Sigmoid colon (tissue), 7 donors: ENCODE data around the gene CARM1. TPM values are rescaled to one million over a fixed set of nuclear protein-coding genes. Genes with fewer than 3 reads are reported as not detected.

Experiments
- DNase-seq: peaks from one replicate; pipeline ENCODE4 v3.0.0-alpha.2; 2019
- H3K27ac ChIP-seq, 4 donors: fragments of 200-600 bp; sonication (generic); one replicate each; pipeline ENCODE4 v1.5.1; 2016 to 2019; ENCODE audit warnings: mild to moderate bottlenecking in 1 of 4
- H3K27me3 ChIP-seq, 3 donors: fragments of 200-600 bp; sonication (generic); one replicate each; pipeline ENCODE4 v1.5.1; 2019; ENCODE audit warnings: mild to moderate bottlenecking in 1 of 3
- H3K36me3 ChIP-seq, 4 donors: fragments of 200-600 bp; sonication (generic); one replicate each; pipeline ENCODE4 v1.5.1; 2016 to 2019
- H3K4me1 ChIP-seq, 4 donors: fragments of 200-600 bp; sonication (generic); one replicate each; pipeline ENCODE4 v1.5.1; 2017 to 2019
- H3K4me3 ChIP-seq, 4 donors: fragments of 200-600 bp; sonication (generic); one replicate each; pipeline ENCODE4 v1.5.1; 2017 to 2019; ENCODE audit warnings: mild to moderate bottlenecking in 2 of 4, moderate library complexity in 1 of 4
- H3K9me3 ChIP-seq, 4 donors: fragments of 200-600 bp in 3 of 4; sonication (generic) in 3 of 4; one replicate each; pipeline versions ENCODE4 v1.5.1 to v1.6.1; 2013 to 2019
- EP300 ChIP-seq, 4 donors: sonication (generic); formaldehyde crosslinking; IDR thresholded peaks; one replicate each; pipeline ENCODE4 v1.6.1; 2017; ENCODE audit warnings: antibody characterized with exemption in 4 of 4
- POLR2A ChIP-seq, 2 donors: fragments of 450-650 bp; IDR thresholded peaks; one replicate each; pipeline ENCODE4 v1.6.1; 2016; ENCODE audit warnings: antibody characterized with exemption in 2 of 2, mild to moderate bottlenecking in 2 of 2, moderate library complexity in 2 of 2
- POLR2AphosphoS5 ChIP-seq, 4 donors: sonication (generic); formaldehyde crosslinking; IDR thresholded peaks; one replicate each; pipeline ENCODE4 v1.6.1; 2017; ENCODE audit warnings: antibody characterized with exemption in 4 of 4
- WGBS, 2 donors: extraction: QIAGEN DNeasy Blood & Tissue Kit; methylation state at CpG; one replicate each; pipeline ENCODE4 v1.1.7; 2013; 5-methylcytosine and 5-hydroxymethylcytosine counted together
- intact Hi-C: fragments of 100-400 bp; cut with DNase I; formaldehyde crosslinking; loops from one replicate; pipeline ENCODE4 v1.15.1; 2023
- polyA plus RNA-seq, 3 donors: library from polyadenylated mRNA; stranded (reverse); fragments of 200-250 nt; gene quantifications; one replicate each; pipeline ENCODE4 v1.2.3, GENCODE V29; 2013
- total RNA-seq, 4 donors: library from RNA; depleted of rRNA; stranded (reverse); fragments of >200 nt; gene quantifications; one replicate each; pipeline ENCODE4 v1.1.0, GENCODE V29; 2016
- TF ChIP-seq, protein P1 (sequence below), 4 experiments: fragments of 450-650 bp in 3 of 4; fragments of 200-600 bp in 1 of 4; IDR thresholded peaks; one replicate each; pipeline ENCODE4 v1.5.1; 2016 to 2019; ENCODE audit warnings: antibody characterized with exemption in 4 of 4, mild to moderate bottlenecking in 3 of 4, moderate library complexity in 2 of 4
- donor health status: healthy with polysubstance abuse.
- donor health status: Bipolar disorder and iron deficiency.
- donor health status: healthy.

The CARM1 gene
- total and polyA plus RNA-seq, 7 donors = 18.1 to 51.8 (median 21.6) TPM

- Histone ChIP-seq H3K27me3 (no peaks in the 10 kb centered on the region), H3K9me3 (no peaks in the 10 kb centered on the region), H3K27ac (no peak overlapping the region), H3K36me3 (peaks cover 14 to 66% (median 28%) of the 10 kb centered on the region in 4 donors), H3K4me1 (peaks cover 0 to 13% (median 11%) of the 10 kb centered on the region in 4 donors), H3K4me3 (no peak overlapping the region)
- intact Hi-C loops = no loop called here
- DNase-seq = no peak
- WGBS, 2 donors = 92 to 94% methylated on average over 29 of the region's 29 CpGs
- TF ChIP-seq POLR2AphosphoS5 (IDR thresholded peaks at IDR 0.05) (no peak), EP300 (IDR thresholded peaks at IDR 0.05) (no peak), POLR2A (IDR thresholded peaks at IDR 0.05) (no peak)
- TF ChIP-seq, protein P1, sequence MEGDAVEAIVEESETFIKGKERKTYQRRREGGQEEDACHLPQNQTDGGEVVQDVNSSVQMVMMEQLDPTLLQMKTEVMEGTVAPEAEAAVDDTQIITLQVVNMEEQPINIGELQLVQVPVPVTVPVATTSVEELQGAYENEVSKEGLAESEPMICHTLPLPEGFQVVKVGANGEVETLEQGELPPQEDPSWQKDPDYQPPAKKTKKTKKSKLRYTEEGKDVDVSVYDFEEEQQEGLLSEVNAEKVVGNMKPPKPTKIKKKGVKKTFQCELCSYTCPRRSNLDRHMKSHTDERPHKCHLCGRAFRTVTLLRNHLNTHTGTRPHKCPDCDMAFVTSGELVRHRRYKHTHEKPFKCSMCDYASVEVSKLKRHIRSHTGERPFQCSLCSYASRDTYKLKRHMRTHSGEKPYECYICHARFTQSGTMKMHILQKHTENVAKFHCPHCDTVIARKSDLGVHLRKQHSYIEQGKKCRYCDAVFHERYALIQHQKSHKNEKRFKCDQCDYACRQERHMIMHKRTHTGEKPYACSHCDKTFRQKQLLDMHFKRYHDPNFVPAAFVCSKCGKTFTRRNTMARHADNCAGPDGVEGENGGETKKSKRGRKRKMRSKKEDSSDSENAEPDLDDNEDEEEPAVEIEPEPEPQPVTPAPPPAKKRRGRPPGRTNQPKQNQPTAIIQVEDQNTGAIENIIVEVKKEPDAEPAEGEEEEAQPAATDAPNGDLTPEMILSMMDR (IDR thresholded peaks at IDR 0.05) = no peak
Measured at GRCh38 chr19:10923260-10924112, 52.1 kb downstream of the CARM1 start.

DNA sequence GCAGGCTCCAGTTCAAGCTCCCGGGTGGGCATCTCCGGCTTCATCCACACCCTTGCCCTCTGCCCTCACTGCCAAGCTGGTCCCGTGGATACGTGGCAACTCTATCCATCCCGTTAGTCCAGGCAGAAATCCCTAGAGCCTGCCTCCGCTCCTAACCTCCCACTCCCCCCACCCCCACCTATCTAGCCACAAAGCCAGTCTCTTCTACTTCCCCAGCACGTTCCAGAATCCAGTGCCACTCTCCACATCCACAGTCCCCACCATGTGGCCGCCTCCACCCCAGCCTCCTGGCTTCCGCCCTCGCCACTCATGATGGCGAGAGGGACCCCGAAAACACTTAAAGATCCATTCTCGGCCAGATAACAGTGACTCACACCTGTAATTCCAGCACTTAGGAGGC, 53.2 kb downstream of the CARM1 start:
- H3K4me3 ChIP-seq = no peak overlapping the region
- no peak overlapping the region for H3K27ac ChIP-seq
- H3K27me3 ChIP-seq = no peaks in the 10 kb centered on the region
- H3K9me3 ChIP-seq = no peaks in the 10 kb centered on the region
- peaks cover 3 to 55% (median 22%) of the 10 kb centered on the region in 4 donors for H3K36me3 ChIP-seq
- no peak for DNase-seq
- WGBS, 2 donors = 86 to 90% methylated on average over 13 of the region's 13 CpGs
- H3K4me1 ChIP-seq = peaks cover 0 to 20% (median 15%) of the 10 kb centered on the region in 4 donors
- intact Hi-C loops = no loop called here
- TF ChIP-seq, protein P1 (IDR thresholded peaks at IDR 0.05) = no peak
- TF ChIP-seq POLR2A (IDR thresholded peaks at IDR 0.05) (no peak), POLR2AphosphoS5 (IDR thresholded peaks at IDR 0.05) (no peak)

DNA sequence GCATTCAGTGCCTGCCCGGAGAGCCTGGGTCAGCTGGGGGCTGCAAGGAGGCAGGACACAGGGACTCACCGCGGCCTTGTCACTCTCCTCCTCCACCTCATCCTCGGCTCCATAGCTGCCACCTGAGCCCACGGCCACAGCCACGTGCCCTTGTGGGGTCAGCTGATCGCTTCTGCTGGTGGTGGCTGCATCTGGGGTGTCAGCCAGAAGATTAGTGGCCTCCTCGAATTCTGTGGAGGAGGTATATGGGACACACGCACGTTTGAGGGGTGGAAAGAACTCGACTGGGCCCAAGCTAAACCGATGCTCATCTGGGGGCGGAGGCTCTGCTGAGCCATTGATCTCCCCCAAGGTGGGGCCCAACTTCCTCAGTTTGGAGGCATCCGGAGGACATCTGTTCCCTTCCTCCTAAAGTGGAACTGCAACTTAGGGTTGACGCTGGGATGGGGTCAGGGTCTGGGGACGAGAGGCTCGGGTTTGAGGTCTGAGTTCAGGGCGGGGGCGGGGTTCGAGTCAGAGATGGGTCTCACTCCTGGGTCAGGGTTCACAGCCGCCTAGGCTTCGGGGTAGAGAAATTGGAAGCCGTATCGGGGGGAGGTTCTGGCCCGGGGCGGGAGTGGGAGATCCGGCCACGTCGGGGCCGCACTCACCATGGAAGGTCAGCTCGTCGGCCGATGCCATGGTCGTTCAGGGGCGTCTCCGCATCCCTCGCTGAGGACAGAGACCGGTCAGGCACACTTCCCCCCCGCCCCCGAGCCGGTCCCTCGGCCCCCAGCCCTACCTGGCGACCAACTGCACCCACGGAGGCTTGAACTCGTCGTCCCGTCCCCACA, 56.6 kb downstream of the CARM1 start:
- peaks cover 0 to 38% (median 26%) of the 10 kb centered on the region in 4 donors for H3K4me1 ChIP-seq
- H3K9me3 ChIP-seq = no peaks in the 10 kb centered on the region
- WGBS, 2 donors = 4 to 8% methylated on average over 47 of the region's 47 CpGs
- DNase-seq = no peak
- H3K27me3 ChIP-seq = no peaks in the 10 kb centered on the region
- H3K4me3 ChIP-seq = peak overlapping the region; percentile 90 to 100 (median 98)
- TF ChIP-seq POLR2AphosphoS5 (IDR thresholded peaks at IDR 0.05) = no peak
- TF ChIP-seq EP300 (IDR thresholded peaks at IDR 0.05) = no peak
- TF ChIP-seq, protein P1 (IDR thresholded peaks at IDR 0.05) = no peak
- no peak for TF ChIP-seq POLR2A (IDR thresholded peaks at IDR 0.05)
- H3K27ac ChIP-seq = peak overlapping the region; percentile 88 to 92 (median 90)
- intact Hi-C loops = loop anchor here (2.0 kb wide), 1 partner anchor 55 kb away; no protein-coding TSS in a partner anchor
- peaks cover 0 to 33% (median 14%) of the 10 kb centered on the region in 4 donors for H3K36me3 ChIP-seq

DNA sequence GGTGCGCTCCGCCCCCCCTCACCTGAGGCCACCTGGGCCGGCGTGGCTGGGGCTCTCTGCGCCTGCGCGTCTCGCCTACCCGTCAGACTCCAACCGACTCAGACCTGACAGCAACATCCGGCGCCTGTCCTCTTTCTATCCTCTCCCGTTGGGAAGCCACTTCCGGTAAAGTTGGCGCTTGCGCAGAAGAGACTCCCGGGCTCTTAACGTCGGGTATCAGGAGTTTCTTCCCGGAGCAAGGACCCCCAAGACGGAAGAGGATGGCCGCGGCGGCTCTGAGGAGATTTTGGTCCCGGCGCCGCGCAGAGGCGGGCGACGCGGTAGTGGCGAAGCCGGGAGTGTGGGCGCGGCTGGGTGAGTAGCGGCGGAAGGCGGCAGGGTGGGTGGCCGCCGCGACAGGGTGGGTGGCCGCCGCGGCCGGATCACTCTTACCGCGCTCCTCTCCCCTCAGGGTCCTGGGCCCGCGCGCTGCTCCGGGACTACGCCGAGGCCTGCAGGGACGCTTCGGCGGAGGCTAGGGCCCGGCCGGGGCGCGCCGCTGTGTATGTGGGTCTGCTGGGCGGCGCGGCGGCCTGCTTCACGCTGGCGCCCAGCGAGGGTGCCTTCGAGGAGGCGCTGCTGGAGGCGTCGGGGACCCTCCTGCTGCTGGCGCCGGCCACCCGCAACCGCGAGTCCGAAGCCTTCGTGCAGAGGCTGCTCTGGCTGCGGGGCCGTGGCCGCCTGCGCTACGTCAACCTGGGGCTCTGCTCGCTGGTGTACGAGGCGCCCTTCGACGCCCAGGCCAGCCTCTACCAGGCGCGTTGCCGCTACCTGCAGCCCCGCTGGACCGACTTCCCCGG, 57.4 kb downstream of the CARM1 start, which contains the start of the genes TIMM29 and YIPF2:
Gene TIMM29, plus strand, starts transcription at position 249 of the 839 bp plus-strand sequence. Its CDS starts 12 bp downstream, at position 261.
Gene YIPF2, minus strand, starts transcription at position 77 of the 839 bp plus-strand sequence. CDS start 229 bp downstream, outside the sequence.
- intact Hi-C loops = loop anchor here (2.0 kb wide), 1 partner anchor 56 kb away; no protein-coding TSS in a partner anchor
- Histone ChIP-seq H3K9me3 (no peaks in the 10 kb centered on the region), H3K4me1 (peaks cover 0 to 38% (median 26%) of the 10 kb centered on the region in 4 donors), H3K4me3 (peak within 1 kb of the TSS; percentile 90 to 100 (median 98)), H3K27me3 (no peaks in the 10 kb centered on the region), H3K36me3 (peaks cover 0 to 28% (median 9%) of the 10 kb centered on the region in 4 donors), H3K27ac (peak within 1 kb of the TSS; percentile 88 to 92 (median 90))
- 0% methylated on average over 96 of the region's 96 CpGs for WGBS, 2 donors
- TF ChIP-seq POLR2AphosphoS5 (IDR thresholded peaks at IDR 0.05) (peak; percentile 49 to 83 (median 81)), EP300 (IDR thresholded peaks at IDR 0.05) (no peak), POLR2A (IDR thresholded peaks at IDR 0.05) (peak; percentile 49 to 68)
- TF ChIP-seq, protein P1 (IDR thresholded peaks at IDR 0.05) = no peak
- DNase-seq = peak; percentile 99
